Loucy (cell line): Measurements from ENCODE around the gene DHX9.

ENCODE experiments used
- H2AFZ ChIP-seq: fragments of 200-600 bp; sonication (generic); 2 replicates; pipeline ENCODE4 v1.6.0; 2016; ENCODE audit warnings: antibody characterized with exemption, mild to moderate bottlenecking, low read length, moderate library complexity
- H3F3A ChIP-seq: fragments of 200-600 bp; 2 replicates; pipeline ENCODE4 v1.6.0; 2016; ENCODE audit warnings: antibody characterized with exemption, low read depth, mild to moderate bottlenecking
- H3K27me3 ChIP-seq: fragments of 200-600 bp; sonication (generic); 2 replicates; pipeline ENCODE4 v1.6.1; 2014; ENCODE audit warnings: low read length, mild to moderate bottlenecking; ENCODE audit not compliant: insufficient read depth, poor library complexity, severe bottlenecking
- H3K36me3 ChIP-seq: fragments of 200-600 bp; sonication (generic); 2 replicates; pipeline ENCODE4 v1.6.1; 2016; ENCODE audit warnings: low read length; ENCODE audit not compliant: insufficient read depth
- H3K4me1 ChIP-seq: fragments of 200-600 bp; sonication (generic); 2 replicates; pipeline ENCODE4 v1.5.1; 2014; ENCODE audit warnings: low read length, mild to moderate bottlenecking; ENCODE audit not compliant: insufficient read depth, poor library complexity, severe bottlenecking
- H3K4me2 ChIP-seq: fragments of 200-600 bp; sonication (generic); 2 replicates; pipeline ENCODE4 v1.6.0; 2014; ENCODE audit warnings: antibody characterized with exemption, low read length, low read depth, mild to moderate bottlenecking; ENCODE audit not compliant: poor library complexity, severe bottlenecking
- H3K4me3 ChIP-seq: fragments of 200-600 bp; sonication (generic); 2 replicates; pipeline ENCODE4 v1.5.1; 2014; ENCODE audit warnings: low read length, mild to moderate bottlenecking, mixed read lengths; ENCODE audit not compliant: poor library complexity, severe bottlenecking
- H3K79me2 ChIP-seq: fragments of 200-600 bp; sonication (generic); 2 replicates; pipeline ENCODE4 v1.6.1; 2014; ENCODE audit warnings: low read length; ENCODE audit not compliant: insufficient read depth
- H3K9ac ChIP-seq: fragments of 200-600 bp; sonication (generic); 2 replicates; pipeline ENCODE4 v1.6.0; 2014; ENCODE audit warnings: mild to moderate bottlenecking, low read depth, low read length, moderate library complexity; ENCODE audit not compliant: poor library complexity, severe bottlenecking
- H3K9me2 ChIP-seq: fragments of 200-600 bp; sonication (generic); replicated peaks from 2 replicates; pipeline ENCODE4 v1.6.1; 2016; ENCODE audit warnings: low read depth, low read length, mixed read lengths
- H3K9me3 ChIP-seq: fragments of 200-600 bp; sonication (generic); 2 replicates; pipeline ENCODE4 v1.6.1; 2014; ENCODE audit warnings: mild to moderate bottlenecking, antibody characterized with exemption, low read length, low read depth; ENCODE audit not compliant: insufficient read depth
- H4K20me1 ChIP-seq: fragments of 200-600 bp; sonication (generic); 2 replicates; pipeline ENCODE4 v1.6.0; 2014; ENCODE audit warnings: antibody characterized with exemption, low read length, mild to moderate bottlenecking; ENCODE audit not compliant: insufficient read depth, poor library complexity, severe bottlenecking
- CTCF ChIP-seq: fragments of 200-600 bp; sonication (generic); conservative IDR thresholded peaks from 2 replicates; pipeline ENCODE4 v1.5.1; 2014; ENCODE audit warnings: mild to moderate bottlenecking, antibody characterized with exemption, low read length
- EZH2phosphoT487 ChIP-seq: fragments of 200-600 bp; IDR thresholded peaks from 2 replicates; pipeline ENCODE4 v1.6.1; 2018; ENCODE audit warnings: antibody characterized with exemption, mild to moderate bottlenecking, moderate library complexity, borderline replicate concordance

The DHX9 gene

GRCh38 chr1:182877842-182878241 is 38.7 kb downstream of the DHX9 start:
- Histone ChIP-seq H3K27me3 (no peaks in the 10 kb centered on the region), H4K20me1 (peaks cover 3% of the 10 kb centered on the region), H3K4me3 (no peak overlapping the region), H3K79me2 (no peaks in the 10 kb centered on the region), H2AFZ (no peak overlapping the region), H3K9me2 (no peaks in the 10 kb centered on the region), H3F3A (no peaks in the 10 kb centered on the region), H3K4me2 (no peak overlapping the region), H3K4me1 (no peaks in the 10 kb centered on the region), H3K9me3 (no peaks in the 10 kb centered on the region), H3K9ac (no peak overlapping the region), H3K36me3 (peaks cover 99% of the 10 kb centered on the region)
- TF ChIP-seq EZH2phosphoT487 (no peak), CTCF (no peak)

DNA sequence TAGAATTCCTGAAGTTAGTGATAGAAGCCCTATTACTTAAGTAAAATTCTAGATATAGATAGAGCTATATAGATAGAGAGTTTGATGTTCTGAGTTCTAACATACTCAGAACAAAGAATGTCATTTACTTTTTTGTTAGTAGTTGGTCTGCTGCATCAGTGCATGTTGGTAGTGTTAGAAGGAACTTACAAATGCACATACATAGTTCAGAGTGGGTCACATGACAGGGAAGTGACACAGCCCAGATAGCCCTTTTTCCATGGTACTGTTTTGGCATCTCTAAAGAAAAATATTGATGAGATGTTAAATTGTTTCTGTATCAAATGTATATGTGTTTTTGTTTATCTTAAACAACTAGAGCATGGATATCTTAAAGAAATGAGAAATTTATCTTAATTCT is 45.7 kb downstream of the DHX9 start:
- peaks cover 3% of the 10 kb centered on the region for H4K20me1 ChIP-seq
- no peaks in the 10 kb centered on the region for H3K79me2 ChIP-seq
- H3K4me2 ChIP-seq: no peak overlapping the region
- peaks cover 9% of the 10 kb centered on the region for H3K4me1 ChIP-seq
- H3K4me3 ChIP-seq: no peak overlapping the region
- peaks cover 6% of the 10 kb centered on the region; the same call in 1 of the 2 replicates for H3F3A ChIP-seq
- H3K36me3 ChIP-seq: peaks cover 93% of the 10 kb centered on the region
- no peak overlapping the region for H3K9ac ChIP-seq
- H3K27me3 ChIP-seq: no peaks in the 10 kb centered on the region
- TF ChIP-seq CTCF: no peak
- TF ChIP-seq EZH2phosphoT487: no peak
- no peaks in the 10 kb centered on the region for H3K9me2 ChIP-seq
- no peaks in the 10 kb centered on the region for H3K9me3 ChIP-seq
- no peak overlapping the region for H2AFZ ChIP-seq

DNA sequence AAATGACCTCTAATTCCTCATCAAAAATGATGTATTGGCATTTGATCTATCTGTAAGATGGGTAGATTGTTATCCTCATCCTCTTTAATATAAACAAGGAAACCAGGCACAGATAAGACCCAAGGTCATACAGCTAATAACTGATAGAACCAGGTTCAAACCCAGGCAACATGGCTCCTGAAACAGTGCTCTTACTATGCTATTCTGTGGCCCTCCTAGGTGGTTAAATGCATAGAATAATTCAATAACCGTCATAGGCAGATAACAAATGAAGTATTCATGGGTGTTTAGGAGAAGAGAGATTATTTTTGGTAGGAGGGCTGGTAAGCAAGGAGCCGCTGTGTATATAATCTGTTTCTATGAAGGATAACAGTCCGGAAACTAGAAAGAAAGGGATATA is 46.4 kb downstream of the DHX9 start:
- Histone ChIP-seq H3K9ac (no peak overlapping the region), H3K36me3 (peaks cover 86% of the 10 kb centered on the region), H3K4me2 (no peak overlapping the region), H3K9me3 (no peaks in the 10 kb centered on the region), H4K20me1 (peaks cover 3% of the 10 kb centered on the region), H3F3A (peaks cover 6% of the 10 kb centered on the region; the same call in 1 of the 2 replicates), H3K9me2 (no peaks in the 10 kb centered on the region), H3K79me2 (no peaks in the 10 kb centered on the region), H3K4me3 (no peak overlapping the region), H3K27me3 (no peaks in the 10 kb centered on the region), H3K4me1 (peaks cover 16% of the 10 kb centered on the region), H2AFZ (no peak overlapping the region)
- TF ChIP-seq CTCF: no peak
- no peak for TF ChIP-seq EZH2phosphoT487
